OCI-LY1 (cell line): Measurements from ENCODE around the gene CHST12.

Experiments
- H2AFZ ChIP-seq: fragments of 200-600 bp; sonication (generic), shearing (Covaris generic); 2 replicates; pipeline ENCODE4 v1.6.0; 2014; ENCODE audit warnings: antibody characterized with exemption, mild to moderate bottlenecking, low read length
- H3F3A ChIP-seq: fragments of 200-600 bp; sonication (generic), shearing (Covaris generic); 2 replicates; pipeline ENCODE4 v1.6.0; 2014; ENCODE audit warnings: mild to moderate bottlenecking, antibody characterized with exemption, low read length, moderate library complexity; ENCODE audit not compliant: insufficient read depth
- H3K27ac ChIP-seq: fragments of 200-600 bp; sonication (generic); 2 replicates; pipeline ENCODE4 v1.5.1; 2014; ENCODE audit warnings: low read length, mixed run types, mild to moderate bottlenecking, low read depth; ENCODE audit not compliant: poor library complexity, severe bottlenecking
- H3K27me3 ChIP-seq: fragments of 200-600 bp; sonication (generic); 2 replicates; pipeline ENCODE4 v1.6.0; 2014; ENCODE audit warnings: antibody characterized with exemption, mild to moderate bottlenecking, low read length, moderate library complexity; ENCODE audit not compliant: insufficient read depth
- H3K36me3 ChIP-seq: fragments of 200-600 bp; sonication (generic); 2 replicates; pipeline ENCODE4 v1.6.1; 2014; ENCODE audit warnings: mild to moderate bottlenecking, antibody characterized with exemption, low read length, moderate library complexity, mixed read lengths; ENCODE audit not compliant: insufficient read depth
- H3K4me1 ChIP-seq: fragments of 200-600 bp; sonication (generic); 2 replicates; pipeline ENCODE4 v1.5.1; 2014; ENCODE audit warnings: mild to moderate bottlenecking, low read length, moderate library complexity; ENCODE audit not compliant: insufficient read depth, severe bottlenecking
- H3K4me2 ChIP-seq: fragments of 200-600 bp; sonication (generic), shearing (Covaris generic); 2 replicates; pipeline ENCODE4 v1.6.1; 2014; ENCODE audit warnings: low read length
- H3K4me3 ChIP-seq: fragments of 200-600 bp; sonication (generic); 2 replicates; pipeline ENCODE4 v1.5.1; 2014; ENCODE audit warnings: low read length, low read depth, mild to moderate bottlenecking, mixed read lengths; ENCODE audit not compliant: poor library complexity, severe bottlenecking
- H3K79me2 ChIP-seq: fragments of 200-600 bp; shearing (Covaris generic); 2 replicates; pipeline ENCODE4 v1.6.1; 2016; ENCODE audit warnings: mixed run types, low read length, mixed read lengths; ENCODE audit not compliant: insufficient read depth
- H3K9ac ChIP-seq: fragments of 200-600 bp; sonication (generic), shearing (Covaris generic); 2 replicates; pipeline ENCODE4 v1.6.1; 2014; ENCODE audit warnings: mild to moderate bottlenecking, low read length, mixed read lengths
- H3K9me2 ChIP-seq: fragments of 200-600 bp; sonication (generic), shearing (Covaris generic); 2 replicates; pipeline ENCODE4 v1.6.1; 2014; ENCODE audit warnings: low read depth, mild to moderate bottlenecking, low read length, mixed read lengths
- H3K9me3 ChIP-seq: fragments of 200-600 bp; shearing (Covaris generic); 2 replicates; pipeline ENCODE4 v1.6.1; 2014; ENCODE audit warnings: low read length, mixed read lengths
- H4K20me1 ChIP-seq: fragments of 200-600 bp; sonication (generic), shearing (Covaris generic); 2 replicates; pipeline ENCODE4 v1.6.0; 2016; ENCODE audit warnings: mild to moderate bottlenecking, low read length; ENCODE audit not compliant: insufficient read depth
- EZH2 ChIP-seq: fragments of 200-600 bp; sonication (generic), shearing (Covaris generic); IDR thresholded peaks from 2 replicates; pipeline ENCODE4 v1.8.0; 2017; ENCODE audit warnings: borderline replicate concordance, mixed run types, mild to moderate bottlenecking, antibody characterized with exemption, low read length, moderate library complexity, mixed read lengths
- TF ChIP-seq, protein P1 (sequence below): fragments of 200-600 bp; sonication (generic), shearing (Covaris generic); IDR thresholded peaks from 2 replicates; pipeline ENCODE4 v1.5.1; 2017; ENCODE audit warnings: mild to moderate bottlenecking, antibody characterized with exemption, low read length, moderate library complexity, mixed read lengths

Gene CHST12

GRCh38 chr7:2433713-2434550, 30.5 kb downstream of the CHST12 start:
- H2AFZ ChIP-seq: no peak overlapping the region

GRCh38 chr7:2435146-2435545, 31.7 kb downstream of the CHST12 start:
- no peak for TF ChIP-seq EZH2
- TF ChIP-seq, protein P1, sequence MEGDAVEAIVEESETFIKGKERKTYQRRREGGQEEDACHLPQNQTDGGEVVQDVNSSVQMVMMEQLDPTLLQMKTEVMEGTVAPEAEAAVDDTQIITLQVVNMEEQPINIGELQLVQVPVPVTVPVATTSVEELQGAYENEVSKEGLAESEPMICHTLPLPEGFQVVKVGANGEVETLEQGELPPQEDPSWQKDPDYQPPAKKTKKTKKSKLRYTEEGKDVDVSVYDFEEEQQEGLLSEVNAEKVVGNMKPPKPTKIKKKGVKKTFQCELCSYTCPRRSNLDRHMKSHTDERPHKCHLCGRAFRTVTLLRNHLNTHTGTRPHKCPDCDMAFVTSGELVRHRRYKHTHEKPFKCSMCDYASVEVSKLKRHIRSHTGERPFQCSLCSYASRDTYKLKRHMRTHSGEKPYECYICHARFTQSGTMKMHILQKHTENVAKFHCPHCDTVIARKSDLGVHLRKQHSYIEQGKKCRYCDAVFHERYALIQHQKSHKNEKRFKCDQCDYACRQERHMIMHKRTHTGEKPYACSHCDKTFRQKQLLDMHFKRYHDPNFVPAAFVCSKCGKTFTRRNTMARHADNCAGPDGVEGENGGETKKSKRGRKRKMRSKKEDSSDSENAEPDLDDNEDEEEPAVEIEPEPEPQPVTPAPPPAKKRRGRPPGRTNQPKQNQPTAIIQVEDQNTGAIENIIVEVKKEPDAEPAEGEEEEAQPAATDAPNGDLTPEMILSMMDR: no peak
- Histone ChIP-seq H2AFZ (no peak overlapping the region), H3K79me2 (no peaks in the 10 kb centered on the region), H3K27me3 (no peaks in the 10 kb centered on the region), H3K4me3 (no peak overlapping the region), H3F3A (no peaks in the 10 kb centered on the region), H3K9ac (no peak overlapping the region), H4K20me1 (no peaks in the 10 kb centered on the region), H3K9me2 (no peaks in the 10 kb centered on the region), H3K36me3 (no peaks in the 10 kb centered on the region; the same call in 1 of the 2 replicates), H3K27ac (no peak overlapping the region), H3K4me2 (no peak overlapping the region), H3K9me3 (no peaks in the 10 kb centered on the region), H3K4me1 (no peaks in the 10 kb centered on the region)

More at GRCh38 chr7:2433713-2434550, 30.5 kb downstream of the CHST12 start:
- H3K9me2 ChIP-seq: no peaks in the 10 kb centered on the region
- H3K9ac ChIP-seq: no peak overlapping the region
- H3K79me2 ChIP-seq: no peaks in the 10 kb centered on the region
- no peaks in the 10 kb centered on the region for H3K27me3 ChIP-seq
- H3K4me2 ChIP-seq: no peak overlapping the region
- H3K27ac ChIP-seq: no peak overlapping the region
- TF ChIP-seq, protein P1: no peak
- TF ChIP-seq EZH2: no peak
- no peaks in the 10 kb centered on the region for H3K9me3 ChIP-seq
- H3K36me3 ChIP-seq: no peaks in the 10 kb centered on the region; the same call in 1 of the 2 replicates
- H3F3A ChIP-seq: no peaks in the 10 kb centered on the region
- no peaks in the 10 kb centered on the region for H3K4me1 ChIP-seq
- H3K4me3 ChIP-seq: no peak overlapping the region
- no peaks in the 10 kb centered on the region for H4K20me1 ChIP-seq

- H3K4me2 ChIP-seq: no peak overlapping the region
- no peak overlapping the region for H3K9ac ChIP-seq
- H3K9me3 ChIP-seq: no peaks in the 10 kb centered on the region
- no peaks in the 10 kb centered on the region for H3K79me2 ChIP-seq
- no peaks in the 10 kb centered on the region for H3K4me1 ChIP-seq
- H3K4me3 ChIP-seq: no peak overlapping the region
- H3K27me3 ChIP-seq: no peaks in the 10 kb centered on the region
- no peaks in the 10 kb centered on the region for H4K20me1 ChIP-seq
- H3K9me2 ChIP-seq: no peaks in the 10 kb centered on the region
- H3F3A ChIP-seq: no peaks in the 10 kb centered on the region
- no peak for TF ChIP-seq EZH2
- TF ChIP-seq, protein P1: no peak
- H3K27ac ChIP-seq: no peak overlapping the region
- H3K36me3 ChIP-seq: no peaks in the 10 kb centered on the region; the same call in 1 of the 2 replicates
- H2AFZ ChIP-seq: no peak overlapping the region
Measured at GRCh38 chr7:2436341-2437104, 33.1 kb downstream of the CHST12 start.
